ENCODE measurements around the gene RAB40B. TPM values are rescaled to one million over a fixed set of nuclear protein-coding genes. Genes with fewer than 3 reads are reported as not detected.

RAB40B gene
- total and polyA plus RNA-seq, 2 of the 4 experiments (the other 2 are of a cell fraction) = 14.9 to 20.0 TPM

GRCh38 chr17:82615084-82616020, 83.1 kb downstream of the RAB40B start:
- no peak overlapping the region for H3K4me2 ChIP-seq (ENCODE audit: low read depth, low read length)
- no peak overlapping the region for H3K9ac ChIP-seq (ENCODE audit: low read depth, low read length)
- dilution Hi-C loops (cut with HindIII; ENCODE audit: low sequenced_read_pairs, unreplicated experiment) (no loop called here), in situ Hi-C loops (cut with MboI; ENCODE audit: low sequenced_read_pairs) (no loop called here), intact Hi-C loops (cut with micrococcal nuclease) (no loop called here)
- TF ChIP-seq RFX5 (IDR thresholded peaks at IDR 0.05; ENCODE audit: low read depth, low read length) (no peak), NFE2L2 (IDR thresholded peaks at IDR 0.05; ENCODE audit: low read depth, low read length) (no peak), POLR2A (IDR thresholded peaks at IDR 0.05; ENCODE audit: low read depth, low read length) (no peak), MAZ (IDR thresholded peaks at IDR 0.05; ENCODE audit: borderline replicate concordance, low read depth, low read length) (no peak), RAD21 (IDR thresholded peaks at IDR 0.05; ENCODE audit: low read length) (no peak), CEBPB (IDR thresholded peaks at IDR 0.05; ENCODE audit: low read depth, low read length) (no peak), BHLHE40 (IDR thresholded peaks at IDR 0.05; ENCODE audit: low read depth, low read length) (no peak), ELK1 (IDR thresholded peaks at IDR 0.05; ENCODE audit: borderline replicate concordance, low read depth, low read length) (no peak), SMC3 (IDR thresholded peaks at IDR 0.05; ENCODE audit: low read depth, low read length) (no peak), CHD1 (IDR thresholded peaks at IDR 0.05; ENCODE audit: low read depth, low read length) (no peak), MXI1 (IDR thresholded peaks at IDR 0.05; ENCODE audit: borderline replicate concordance, low read depth, low read length) (no peak), RCOR1 (IDR thresholded peaks at IDR 0.05; ENCODE audit: insufficient replicate concordance, low read length) (no peak)
- TF ChIP-seq, protein P1, sequence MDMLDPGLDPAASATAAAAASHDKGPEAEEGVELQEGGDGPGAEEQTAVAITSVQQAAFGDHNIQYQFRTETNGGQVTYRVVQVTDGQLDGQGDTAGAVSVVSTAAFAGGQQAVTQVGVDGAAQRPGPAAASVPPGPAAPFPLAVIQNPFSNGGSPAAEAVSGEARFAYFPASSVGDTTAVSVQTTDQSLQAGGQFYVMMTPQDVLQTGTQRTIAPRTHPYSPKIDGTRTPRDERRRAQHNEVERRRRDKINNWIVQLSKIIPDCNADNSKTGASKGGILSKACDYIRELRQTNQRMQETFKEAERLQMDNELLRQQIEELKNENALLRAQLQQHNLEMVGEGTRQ (IDR thresholded peaks at IDR 0.05; ENCODE audit: low read depth, low read length) = no peak
- TF ChIP-seq, protein P2, sequence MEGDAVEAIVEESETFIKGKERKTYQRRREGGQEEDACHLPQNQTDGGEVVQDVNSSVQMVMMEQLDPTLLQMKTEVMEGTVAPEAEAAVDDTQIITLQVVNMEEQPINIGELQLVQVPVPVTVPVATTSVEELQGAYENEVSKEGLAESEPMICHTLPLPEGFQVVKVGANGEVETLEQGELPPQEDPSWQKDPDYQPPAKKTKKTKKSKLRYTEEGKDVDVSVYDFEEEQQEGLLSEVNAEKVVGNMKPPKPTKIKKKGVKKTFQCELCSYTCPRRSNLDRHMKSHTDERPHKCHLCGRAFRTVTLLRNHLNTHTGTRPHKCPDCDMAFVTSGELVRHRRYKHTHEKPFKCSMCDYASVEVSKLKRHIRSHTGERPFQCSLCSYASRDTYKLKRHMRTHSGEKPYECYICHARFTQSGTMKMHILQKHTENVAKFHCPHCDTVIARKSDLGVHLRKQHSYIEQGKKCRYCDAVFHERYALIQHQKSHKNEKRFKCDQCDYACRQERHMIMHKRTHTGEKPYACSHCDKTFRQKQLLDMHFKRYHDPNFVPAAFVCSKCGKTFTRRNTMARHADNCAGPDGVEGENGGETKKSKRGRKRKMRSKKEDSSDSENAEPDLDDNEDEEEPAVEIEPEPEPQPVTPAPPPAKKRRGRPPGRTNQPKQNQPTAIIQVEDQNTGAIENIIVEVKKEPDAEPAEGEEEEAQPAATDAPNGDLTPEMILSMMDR (conservative IDR thresholded peaks at IDR 0.05; ENCODE audit: low read depth, low read length) = no peak
- H2BK15ac ChIP-seq (ENCODE audit: low read depth, low read length) = no peak overlapping the region
- H3K14ac ChIP-seq (replicated peaks; ENCODE audit: low read depth, low read length) = no peak overlapping the region
- H2AFZ ChIP-seq (replicated peaks; ENCODE audit: low read length, poor library complexity) = no peak overlapping the region
- peaks cover 55% of the 10 kb centered on the region for H3K36me3 ChIP-seq (ENCODE audit: control insufficient read depth, insufficient read depth, low read length)
- H3K27me3 ChIP-seq (ENCODE audit: control insufficient read depth, insufficient read depth, low read length) = no peaks in the 10 kb centered on the region
- WGBS, 2 experiments (ENCODE audit: extremely low coverage in 2 of 2, insufficient read length in 1 of 2) = 92% methylated on average over 26 of the region's 45 CpGs; no CpG with 5 or more reads in 1 of the 2 experiments
- H4K5ac ChIP-seq (ENCODE audit: low read depth, low read length) = no peak overlapping the region
- ATAC-seq (ENCODE audit: low read depth) (no peak), DNase-seq (no peak)
- no peak overlapping the region for H2BK5ac ChIP-seq (ENCODE audit: low read depth, low read length, poor library complexity, severe bottlenecking)
- no peak overlapping the region for H3K4ac ChIP-seq (ENCODE audit: low read depth, low read length)
- no peak overlapping the region for H2BK20ac ChIP-seq (ENCODE audit: low read depth, low read length)
- no peak overlapping the region for H3K56ac ChIP-seq (ENCODE audit: extremely low read depth, insufficient read depth, low read length)
- H4K91ac ChIP-seq (ENCODE audit: insufficient read depth, low read depth, low read length) = no peak overlapping the region
- ChIA-PET CTCF (no interaction called here), POLR2A (ENCODE audit: unreplicated experiment) (no interaction called here)
- no peak overlapping the region for H2AK5ac ChIP-seq (ENCODE audit: low read depth, low read length)
- H3K9me3 ChIP-seq (ENCODE audit: control insufficient read depth, insufficient read depth, low read length) = no peaks in the 10 kb centered on the region
- H4K8ac ChIP-seq (ENCODE audit: low read depth in 2 of 2, low read length in 2 of 2) = no peak overlapping the region
- no peaks in the 10 kb centered on the region; the same call in 1 of the 2 replicates for H4K20me1 ChIP-seq (ENCODE audit: insufficient read depth, low read length)
- no peak overlapping the region for H2BK120ac ChIP-seq (ENCODE audit: low read depth, low read length)
- no peak overlapping the region for H3K18ac ChIP-seq (ENCODE audit: low read depth, low read length)
- no peak overlapping the region for H3K23ac ChIP-seq (ENCODE audit: low read depth, low read length)
- no peak overlapping the region for H3K4me3 ChIP-seq (ENCODE audit: insufficient read depth, low read depth, low read length)
- H2AK9ac ChIP-seq (replicated peaks; ENCODE audit: low read depth, low read length, poor library complexity) = no peak overlapping the region
- TSS peak; percentile 96 for BruUV-seq (replicated peaks)
- peaks cover 3% of the 10 kb centered on the region for H3K4me1 ChIP-seq (ENCODE audit: control insufficient read depth, insufficient read depth, low read length)
- no peak overlapping the region for H3K27ac ChIP-seq (ENCODE audit: insufficient read depth, low read length)
- H3K9me1 ChIP-seq (ENCODE audit: insufficient read depth, low read length) = no peaks in the 10 kb centered on the region
- peaks cover 7 to 14% of the 10 kb centered on the region in 2 experiments; a peak in 3 of 4 replicates for H3K79me1 ChIP-seq (ENCODE audit: low read depth in 1 of 2, low read length in 2 of 2)
